Peyer's patch (tissue), 4 donors: ENCODE results near the gene LRRC74A.

Experiments
- POLR2A ChIP-seq, 2 donors: fragments of 450-650 bp; IDR thresholded peaks; one replicate each; pipeline ENCODE4 v1.5.1; 2017; ENCODE audit warnings: antibody characterized with exemption in 2 of 2, mild to moderate bottlenecking in 2 of 2, moderate library complexity in 2 of 2
- TF ChIP-seq, protein P1 (sequence below), 6 experiments: fragments of 450-650 bp in 4 of 6; fragments of 200-600 bp in 2 of 6; sonication (generic) in 1 of 6; IDR thresholded peaks; one replicate each; pipeline ENCODE4 v1.5.1; 2017 to 2019; ENCODE audit warnings: antibody characterized with exemption in 6 of 6, mild to moderate bottlenecking in 3 of 6, moderate library complexity in 1 of 6

DNA sequence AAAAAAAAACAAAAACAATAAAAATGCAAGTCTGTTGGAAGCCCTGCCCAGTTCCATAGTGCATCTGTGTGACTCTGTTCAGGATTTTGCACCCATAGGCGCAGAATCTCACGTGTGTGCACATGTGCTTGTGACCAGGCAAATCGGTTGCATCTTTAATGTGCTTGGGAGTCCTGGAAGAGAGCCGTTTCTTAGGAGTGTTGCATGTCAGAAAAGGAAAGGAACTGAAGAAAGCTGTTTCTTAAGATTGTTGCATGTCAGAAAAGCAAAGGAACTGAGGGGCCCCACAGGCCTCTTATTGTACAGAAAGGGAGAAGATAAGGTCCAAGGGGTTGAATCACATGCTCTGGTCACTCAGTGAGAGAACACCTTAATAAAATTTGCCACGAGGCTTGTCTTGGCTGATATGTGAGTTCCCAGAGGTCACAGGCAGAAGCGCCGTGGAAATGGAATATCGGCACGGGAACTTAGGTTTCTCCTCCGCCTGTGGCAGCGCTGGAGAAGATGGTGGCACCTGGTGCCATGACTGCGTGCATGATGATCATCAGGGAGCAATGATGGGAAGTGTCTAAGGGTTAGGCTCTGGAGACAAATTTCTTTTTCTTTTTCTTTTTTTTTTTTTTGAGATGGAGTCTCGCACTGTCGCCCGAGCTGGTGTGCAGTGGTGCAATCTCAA is 90.0 kb downstream of the LRRC74A start:
- TF ChIP-seq POLR2A (IDR thresholded peaks at IDR 0.05) = no peak
- TF ChIP-seq, protein P1, sequence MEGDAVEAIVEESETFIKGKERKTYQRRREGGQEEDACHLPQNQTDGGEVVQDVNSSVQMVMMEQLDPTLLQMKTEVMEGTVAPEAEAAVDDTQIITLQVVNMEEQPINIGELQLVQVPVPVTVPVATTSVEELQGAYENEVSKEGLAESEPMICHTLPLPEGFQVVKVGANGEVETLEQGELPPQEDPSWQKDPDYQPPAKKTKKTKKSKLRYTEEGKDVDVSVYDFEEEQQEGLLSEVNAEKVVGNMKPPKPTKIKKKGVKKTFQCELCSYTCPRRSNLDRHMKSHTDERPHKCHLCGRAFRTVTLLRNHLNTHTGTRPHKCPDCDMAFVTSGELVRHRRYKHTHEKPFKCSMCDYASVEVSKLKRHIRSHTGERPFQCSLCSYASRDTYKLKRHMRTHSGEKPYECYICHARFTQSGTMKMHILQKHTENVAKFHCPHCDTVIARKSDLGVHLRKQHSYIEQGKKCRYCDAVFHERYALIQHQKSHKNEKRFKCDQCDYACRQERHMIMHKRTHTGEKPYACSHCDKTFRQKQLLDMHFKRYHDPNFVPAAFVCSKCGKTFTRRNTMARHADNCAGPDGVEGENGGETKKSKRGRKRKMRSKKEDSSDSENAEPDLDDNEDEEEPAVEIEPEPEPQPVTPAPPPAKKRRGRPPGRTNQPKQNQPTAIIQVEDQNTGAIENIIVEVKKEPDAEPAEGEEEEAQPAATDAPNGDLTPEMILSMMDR (IDR thresholded peaks at IDR 0.05) = no peak
